GM18858 (cell line): ENCODE results near the gene DMTF1.
"Not testable (repeated sequence)": the region's sequence is repeated elsewhere in the genome, so short reads cannot be mapped to it uniquely, and the experiment has no call there.

Source experiments
- ATAC-seq: cut with Tn5 transposase; IDR thresholded peaks from one replicate; pipeline ENCODE4 v1.9.1; 2021; ENCODE audit not compliant: unreplicated experiment

Gene DMTF1

DNA sequence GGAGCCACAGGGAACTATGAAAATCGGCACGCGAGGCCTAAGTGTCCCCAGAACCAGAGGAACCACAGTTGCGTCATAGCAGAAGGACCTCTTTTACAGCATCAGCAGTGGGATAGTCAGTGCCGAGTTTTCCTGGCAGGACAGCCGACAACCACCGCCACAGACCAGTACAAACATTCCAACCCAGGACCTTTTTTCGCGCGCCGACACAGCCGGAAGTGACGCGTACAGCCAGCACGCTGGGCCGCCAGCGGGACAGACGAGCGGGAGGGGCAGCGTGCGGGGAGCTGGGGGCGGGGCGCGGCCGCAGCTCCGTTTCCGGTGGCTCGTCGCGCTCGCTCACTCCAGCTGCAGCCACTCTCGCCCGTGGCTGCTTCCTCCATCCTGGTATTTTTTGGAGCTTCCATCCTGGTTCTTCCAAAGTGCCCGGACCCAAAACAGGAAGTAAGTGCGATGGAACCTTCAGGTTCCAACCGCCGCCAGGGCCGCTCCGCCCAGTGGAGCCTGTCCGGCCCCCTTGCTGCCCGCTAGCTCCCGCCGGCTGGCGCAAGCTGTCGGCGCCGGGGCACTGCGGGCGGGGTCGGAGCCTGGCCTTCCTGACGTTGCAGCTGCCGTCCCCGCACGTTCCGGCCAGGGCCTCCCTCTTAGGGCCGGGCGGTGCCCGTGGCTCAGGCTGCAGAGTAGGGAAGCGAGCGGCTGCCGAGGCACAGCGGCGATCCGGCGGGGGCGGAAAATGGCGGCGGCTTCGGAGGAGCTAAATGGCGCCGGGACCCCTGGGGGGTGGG lies at the start of gene DMTF1:
Gene DMTF1 (plus strand): TSS at position 342 of the 785 bp plus-strand sequence. CDS start 12,489 bp downstream, outside the sequence.
- peak; percentile 80 for ATAC-seq

- ATAC-seq: no peak
These were observed 46.9 kb upstream of the DMTF1 start for GRCh38 chr7:87105401-87105800.

DNA sequence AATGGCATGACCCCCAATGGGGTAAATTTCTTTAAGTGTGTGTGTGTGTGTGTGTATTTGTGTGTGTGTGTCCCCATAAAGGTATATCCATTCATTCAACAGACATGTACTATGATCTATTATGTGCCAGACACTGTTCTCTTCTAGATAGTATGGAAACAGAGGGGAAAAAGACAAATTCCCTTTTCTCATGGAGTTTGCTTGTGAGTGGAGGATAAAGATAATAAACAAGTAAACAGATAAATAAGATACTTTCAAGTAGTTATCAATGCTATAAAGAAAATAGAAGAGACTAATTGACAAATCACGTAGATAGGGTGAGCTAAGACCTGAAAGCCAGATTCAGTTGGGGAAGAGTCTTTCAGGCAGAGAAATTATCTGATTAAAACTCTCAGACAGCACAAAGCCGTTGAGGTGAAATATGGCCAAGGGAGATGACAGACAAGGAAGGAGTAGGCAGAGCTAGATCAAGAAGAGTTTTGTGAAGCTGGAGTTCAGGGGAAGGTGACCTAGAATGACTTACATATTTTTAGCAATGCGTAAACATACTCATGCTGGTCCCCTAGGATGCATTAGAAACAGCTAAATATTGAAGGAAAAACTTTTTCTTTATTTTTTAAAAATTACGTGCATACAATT lies 45.2 kb upstream of the DMTF1 start:
- ATAC-seq: no peak

- ATAC-seq: no peak
These were observed 44.1 kb upstream of the DMTF1 start for GRCh38 chr7:87107949-87108776.

GRCh38 chr7:87110778-87111177 lies 41.5 kb upstream of the DMTF1 start:
- no peak for ATAC-seq

- no peak for ATAC-seq
These were observed 40.4 kb upstream of the DMTF1 start for GRCh38 chr7:87111877-87112276.

DNA sequence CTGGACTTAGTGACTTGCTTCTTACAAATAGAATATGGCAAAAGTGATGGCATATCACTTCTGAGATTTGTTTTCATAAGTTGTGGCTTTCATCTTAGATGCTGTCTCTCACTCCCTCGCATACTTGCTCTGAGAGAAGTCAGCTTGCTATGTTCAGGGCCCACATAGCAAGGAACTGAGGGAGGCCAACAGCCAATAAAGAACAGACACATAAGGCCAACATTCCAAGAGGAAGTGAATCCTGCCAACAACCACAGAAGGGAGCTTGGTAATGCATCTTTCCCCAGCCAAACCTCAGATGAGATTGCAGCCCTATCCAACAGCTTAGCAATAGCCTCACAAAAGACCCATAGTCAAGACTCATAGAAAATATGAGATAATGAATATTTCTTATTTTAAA lies 39.2 kb upstream of the DMTF1 start:
- no peak for ATAC-seq

GRCh38 chr7:87113904-87114303 lies 38.3 kb upstream of the DMTF1 start:
- not testable (repeated sequence) for ATAC-seq

- ATAC-seq: not testable (repeated sequence)
These were observed 36.5 kb upstream of the DMTF1 start for GRCh38 chr7:87115772-87116171.

DNA sequence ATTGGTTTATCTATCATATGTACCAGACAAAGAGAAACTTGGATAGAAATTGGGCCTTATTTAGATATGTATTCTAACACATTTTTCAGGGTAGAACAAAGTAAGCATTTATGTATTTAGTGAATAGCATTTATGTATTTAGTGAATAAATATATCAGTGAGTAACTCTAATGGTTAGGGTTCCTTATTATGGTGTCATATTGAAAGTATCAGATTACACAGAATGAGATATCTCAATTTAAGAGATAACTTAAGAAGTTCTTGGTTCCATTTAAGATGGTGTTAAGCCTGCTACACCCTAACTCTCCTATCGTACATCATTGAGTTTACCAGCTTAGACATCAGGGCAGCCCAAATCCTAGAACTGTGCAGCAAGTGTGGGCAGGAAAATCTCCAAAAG lies 35.9 kb upstream of the DMTF1 start:
- no peak for ATAC-seq

DNA sequence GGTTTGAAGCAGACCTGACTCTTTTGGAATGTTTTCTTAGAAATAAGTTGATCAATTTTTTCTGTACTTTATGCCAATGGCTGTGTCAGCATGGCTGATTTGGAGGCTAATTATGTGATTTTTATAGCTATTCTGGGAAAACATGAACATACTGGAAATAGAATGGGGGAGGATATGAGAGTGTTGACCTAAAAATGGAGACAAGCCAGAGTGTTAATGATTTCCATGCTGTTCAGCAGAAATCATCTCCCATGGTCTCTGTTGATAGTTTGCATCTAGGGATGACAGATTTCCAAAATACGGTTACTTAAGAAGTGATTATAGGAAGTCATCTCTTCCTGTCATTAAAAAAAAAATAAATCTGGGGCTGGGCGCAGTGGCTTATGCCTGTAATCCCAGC lies 32.7 kb upstream of the DMTF1 start:
- no peak for ATAC-seq

DNA sequence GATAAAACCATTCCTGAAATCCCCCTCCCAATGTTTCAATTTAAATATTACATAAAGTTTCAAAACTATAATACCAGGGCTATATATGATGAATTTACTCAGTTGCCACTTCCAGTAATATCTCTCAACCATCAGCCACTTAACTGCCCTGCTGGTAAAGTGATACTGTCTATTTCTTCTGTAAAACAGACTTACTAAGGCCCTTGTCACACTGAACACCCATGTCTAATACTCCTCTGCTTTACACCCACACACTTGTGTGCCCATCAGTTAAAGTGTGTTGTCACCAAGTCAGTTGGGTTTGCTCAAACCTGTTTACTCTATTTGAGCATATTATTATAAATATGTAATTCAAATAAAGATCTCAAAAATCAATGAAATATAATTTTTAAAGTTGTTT lies 29.1 kb upstream of the DMTF1 start:
- no peak for ATAC-seq

- no peak for ATAC-seq
These were observed 25.2 kb upstream of the DMTF1 start for GRCh38 chr7:87127019-87127418.

DNA sequence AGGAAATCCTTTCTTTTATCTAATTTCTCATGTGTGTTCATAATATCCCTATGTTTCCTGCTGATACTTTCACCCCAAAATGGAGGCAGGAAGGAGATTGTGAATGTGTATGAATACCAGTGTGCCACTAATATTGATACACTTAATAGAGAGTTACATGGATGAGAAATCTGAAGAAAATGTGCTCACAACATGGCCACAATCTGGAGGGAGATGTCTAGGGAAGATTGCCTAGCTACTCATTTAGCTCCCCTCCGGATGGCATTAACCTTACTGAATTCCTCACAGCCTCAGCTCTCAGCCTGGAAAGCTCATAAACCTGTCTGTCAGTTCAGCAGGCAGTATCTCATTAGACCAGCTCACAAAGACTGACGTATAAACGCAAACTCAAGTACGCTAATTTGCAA lies 23.4 kb upstream of the DMTF1 start:
- no peak for ATAC-seq

DNA sequence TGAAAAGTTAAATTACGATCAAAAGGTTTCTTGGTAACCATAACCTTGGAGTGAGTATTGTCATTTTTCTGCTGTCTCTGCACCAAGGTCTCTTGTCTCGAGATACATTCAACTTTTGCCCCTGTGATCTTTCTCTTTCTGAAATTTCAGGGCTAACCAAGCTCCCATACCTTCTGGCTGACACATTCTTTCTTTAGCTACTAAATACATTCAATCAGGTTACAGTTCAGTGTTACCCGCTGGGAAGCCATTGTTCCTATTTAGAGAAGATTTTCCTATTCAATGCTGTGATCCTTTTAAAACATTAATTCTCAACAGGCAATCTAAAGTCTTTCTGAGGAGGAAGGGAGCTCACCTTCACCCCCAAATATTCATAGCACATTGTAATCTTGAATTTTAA lies 22.9 kb upstream of the DMTF1 start:
- no peak for ATAC-seq

DNA sequence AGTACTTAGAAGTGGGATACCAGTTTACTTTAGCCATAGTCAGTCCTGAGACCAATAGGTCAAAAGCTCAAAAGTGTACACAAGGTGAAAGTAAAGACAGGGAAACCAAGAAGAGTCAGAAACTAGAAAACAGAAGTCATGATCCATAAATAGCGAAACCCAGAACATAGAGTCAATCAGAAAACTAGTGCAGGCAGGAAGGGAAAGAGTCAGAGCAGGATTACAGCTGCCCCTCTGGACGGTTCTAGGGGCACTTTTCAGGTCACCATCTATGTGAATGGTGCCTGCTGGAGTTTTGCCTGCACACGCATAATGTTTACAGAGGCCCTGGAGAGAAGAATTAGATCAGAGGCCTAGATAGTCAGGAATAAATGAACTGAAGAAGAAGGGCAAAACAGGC lies 22.4 kb upstream of the DMTF1 start:
- peak; percentile 99 for ATAC-seq

GRCh38 chr7:87131771-87132170 lies 20.5 kb upstream of the DMTF1 start:
- no peak for ATAC-seq

GRCh38 chr7:87137271-87137670 lies 15.0 kb upstream of the DMTF1 start:
- no peak for ATAC-seq

DNA sequence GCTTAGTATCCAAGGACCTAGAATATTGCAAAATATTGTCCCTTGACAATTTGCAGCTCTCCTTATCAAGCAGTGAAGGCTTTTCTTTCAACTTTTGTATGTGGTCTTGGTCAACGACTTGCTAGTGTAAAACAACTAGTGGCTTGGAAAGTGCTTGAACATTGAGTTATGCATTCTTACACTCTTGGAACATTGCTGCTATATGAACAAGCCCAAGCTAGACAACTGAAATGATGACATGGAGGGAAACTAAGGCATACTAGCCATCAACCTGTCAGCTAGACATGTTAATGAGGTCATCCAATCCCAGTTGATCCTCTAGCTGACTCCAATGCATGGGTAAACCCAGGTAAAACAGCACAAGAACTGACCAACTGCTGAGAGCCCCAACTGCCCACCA lies 12.7 kb upstream of the DMTF1 start:
- no peak for ATAC-seq

- ATAC-seq: no peak
These were observed 11.9 kb upstream of the DMTF1 start for GRCh38 chr7:87140271-87140748.

GRCh38 chr7:87144173-87144657 lies 8.0 kb upstream of the DMTF1 start:
- peak; percentile 92 for ATAC-seq
